DMS 273 (cell line): ENCODE measurements around the gene APBB2.
A peak's percentile ranks its signal among the peaks of the same experiment; 100 is the strongest.

Experiments
- DNase-seq: peaks from one replicate; lab custom pipeline; 2025; ENCODE audit not compliant: unreplicated experiment; lab: John Stamatoyannopoulos, UW

APBB2 gene

GRCh38 chr4:41214136-41214824 is at the start of gene APBB2:
APBB2 (minus strand) TSS chr4:41214542; CDS start chr4:41033254, 181,288 bp downstream.
- peak; percentile 98 for DNase-seq

GRCh38 chr4:41262198-41262597 is 47.9 kb upstream of the APBB2 start:
- DNase-seq: no peak

- peak; percentile 8 for DNase-seq
Observed at GRCh38 chr4:41260116-41260733, 45.9 kb upstream of the APBB2 start.

DNA sequence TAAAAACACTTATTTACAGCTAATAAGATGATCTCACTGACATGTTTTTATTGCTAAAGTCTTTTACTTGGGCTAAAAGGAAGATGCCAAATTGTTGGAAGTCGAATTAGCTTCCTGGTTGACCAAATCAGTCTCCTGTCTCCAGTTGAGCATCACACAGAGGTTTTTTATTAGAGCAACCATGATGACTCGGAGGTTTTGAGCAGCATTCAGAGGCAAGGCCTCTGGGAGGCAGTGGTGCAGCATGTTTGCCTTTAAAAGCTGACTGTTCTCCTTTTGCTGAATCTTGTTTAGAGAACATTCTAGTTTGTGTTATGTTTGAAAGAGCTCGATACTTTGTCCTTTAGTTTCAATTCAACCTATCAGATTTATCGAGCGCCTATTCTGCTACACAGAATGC is 44.4 kb upstream of the APBB2 start:
- peak; percentile 61 for DNase-seq

DNA sequence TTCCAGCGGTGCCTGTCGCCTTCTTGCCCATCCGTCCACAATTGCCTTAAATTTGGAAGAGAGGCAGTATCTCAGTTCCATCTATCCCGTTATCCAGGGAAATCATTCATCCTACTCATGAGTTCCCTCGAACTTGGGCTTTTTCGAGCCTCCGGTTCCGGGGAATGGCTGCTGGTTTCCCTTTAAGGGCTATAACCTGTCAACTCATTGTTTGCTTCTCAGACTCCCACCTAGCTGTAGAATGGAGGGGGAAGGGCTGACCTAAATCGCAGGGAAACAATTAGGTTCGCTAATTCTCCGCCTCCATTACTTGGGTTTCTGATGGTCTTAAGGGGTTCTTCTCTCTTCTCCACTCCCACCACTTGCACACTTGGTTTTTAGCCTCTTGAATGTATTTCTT is 43.6 kb upstream of the APBB2 start:
- peak; percentile 43 for DNase-seq

- DNase-seq: peak; percentile 81
Observed at GRCh38 chr4:41257257-41257901, 43.0 kb upstream of the APBB2 start.

- DNase-seq: peak; percentile 95
Observed at GRCh38 chr4:41256740-41257256, 42.5 kb upstream of the APBB2 start, which contains the start of gene UCHL1. UCHL1 (plus strand) TSS chr4:41256928; CDS start chr4:41256977, 49 bp downstream.

DNA sequence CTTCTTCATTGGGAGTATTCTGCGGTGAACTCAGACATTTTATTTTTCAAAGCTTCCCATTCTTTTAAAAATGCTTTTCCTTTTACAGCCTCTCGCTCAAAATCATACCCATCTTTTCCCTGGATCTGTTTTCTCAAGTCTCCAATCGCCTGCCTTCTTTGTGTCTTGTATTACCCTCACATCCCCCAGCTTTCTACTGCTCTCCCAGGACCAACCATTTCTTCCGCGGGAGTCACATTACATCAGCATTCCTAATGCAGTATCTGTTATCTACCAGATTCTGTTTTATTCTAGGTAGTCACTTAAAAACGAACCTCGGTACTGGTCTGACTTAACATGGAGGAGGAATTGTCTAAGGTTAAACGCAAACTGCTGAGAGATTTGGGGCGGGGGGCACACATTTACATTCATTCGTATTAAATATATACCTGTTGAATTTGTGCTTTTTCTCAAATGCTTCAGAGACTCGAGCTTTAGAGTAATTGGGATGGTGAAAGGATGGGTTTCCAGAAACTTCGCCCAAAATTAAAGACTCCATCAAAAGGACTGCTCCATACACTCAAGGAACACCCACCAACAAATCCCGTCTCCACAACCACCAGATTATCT is 41.9 kb upstream of the APBB2 start:
- peak; percentile 53 for DNase-seq

- no peak for DNase-seq
Observed at GRCh38 chr4:41245983-41246382, 31.6 kb upstream of the APBB2 start.

GRCh38 chr4:41241919-41242318 is 27.6 kb upstream of the APBB2 start:
- no peak for DNase-seq

- DNase-seq: no peak
Observed at GRCh38 chr4:41236508-41236907, 22.2 kb upstream of the APBB2 start.

GRCh38 chr4:41236032-41236431 is 21.7 kb upstream of the APBB2 start:
- no peak for DNase-seq

DNA sequence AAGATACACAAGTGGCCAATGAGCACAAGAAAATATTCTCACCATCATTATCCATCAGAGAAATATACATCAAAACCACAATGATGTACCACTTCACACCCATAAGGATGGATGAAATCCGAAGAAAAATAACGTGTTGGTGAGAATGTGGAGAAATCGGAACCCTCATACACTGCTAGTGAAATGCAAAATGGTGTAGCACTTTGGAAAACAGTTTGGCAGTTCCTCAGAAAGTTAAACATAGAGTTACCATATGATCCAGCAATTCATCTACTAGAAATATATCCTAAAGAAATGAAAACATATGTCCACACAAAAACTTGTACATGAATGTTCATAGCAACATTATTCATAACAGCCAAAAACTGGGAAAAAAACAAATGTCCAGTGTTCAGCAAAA is 18.5 kb upstream of the APBB2 start:
- no peak for DNase-seq

DNA sequence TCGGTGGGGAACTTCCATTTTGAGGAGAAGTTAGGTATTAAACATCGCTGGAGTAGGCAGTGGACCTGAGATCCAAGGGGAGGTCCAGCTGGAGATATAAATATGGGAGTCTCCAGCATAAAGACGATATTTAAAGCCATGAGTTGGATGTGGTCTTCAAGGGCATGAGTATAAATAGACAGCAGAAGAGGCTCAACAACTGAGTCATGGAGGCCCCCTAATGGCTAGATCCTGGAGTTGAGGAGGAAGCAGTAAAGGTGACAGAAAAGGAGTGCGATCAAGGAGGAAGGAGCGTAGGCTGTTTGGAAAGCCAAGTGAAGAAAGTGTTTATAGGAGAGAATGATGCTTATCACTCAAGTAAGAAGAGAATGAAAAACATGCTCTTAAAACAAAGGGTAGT is 18.1 kb upstream of the APBB2 start:
- DNase-seq: no peak

- no peak for DNase-seq
Observed at GRCh38 chr4:41227902-41228301, 13.6 kb upstream of the APBB2 start.

DNA sequence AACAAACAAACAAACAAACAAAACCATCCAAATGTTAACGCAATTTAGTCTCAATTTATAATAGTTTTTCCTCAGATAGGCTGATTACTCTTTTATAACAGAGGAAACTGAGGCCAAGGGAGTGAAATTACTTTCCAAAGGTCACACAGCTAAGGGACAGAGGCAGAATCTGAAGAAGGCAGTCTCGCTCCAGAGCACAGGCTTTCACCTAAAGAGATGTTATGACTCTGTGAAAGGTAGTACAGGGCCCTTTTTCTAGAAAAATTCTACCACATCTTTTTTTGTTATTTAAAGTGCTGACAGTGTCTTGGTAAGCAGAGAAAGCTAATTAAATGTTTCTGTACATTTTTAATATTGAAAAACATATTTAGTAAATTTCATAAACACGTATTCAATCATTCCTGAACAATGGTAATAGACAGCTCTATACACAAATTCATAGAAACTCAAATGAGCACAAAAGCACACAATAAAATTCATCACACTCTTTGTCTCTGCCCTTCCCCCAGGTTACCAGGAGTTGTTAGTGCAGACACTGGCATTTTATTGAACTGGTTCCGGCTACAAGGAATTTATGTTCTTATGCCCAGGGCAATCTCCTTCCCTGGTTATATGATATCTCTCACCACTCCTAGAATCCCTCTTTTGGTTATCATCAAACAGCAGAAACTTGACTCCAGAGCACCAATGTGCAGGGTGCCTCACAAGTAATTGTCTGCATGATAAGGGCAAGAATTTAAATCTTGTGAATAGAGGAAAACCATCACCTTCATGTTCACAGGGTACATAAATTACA is 7.7 kb upstream of the APBB2 start:
- DNase-seq: no peak

DNA sequence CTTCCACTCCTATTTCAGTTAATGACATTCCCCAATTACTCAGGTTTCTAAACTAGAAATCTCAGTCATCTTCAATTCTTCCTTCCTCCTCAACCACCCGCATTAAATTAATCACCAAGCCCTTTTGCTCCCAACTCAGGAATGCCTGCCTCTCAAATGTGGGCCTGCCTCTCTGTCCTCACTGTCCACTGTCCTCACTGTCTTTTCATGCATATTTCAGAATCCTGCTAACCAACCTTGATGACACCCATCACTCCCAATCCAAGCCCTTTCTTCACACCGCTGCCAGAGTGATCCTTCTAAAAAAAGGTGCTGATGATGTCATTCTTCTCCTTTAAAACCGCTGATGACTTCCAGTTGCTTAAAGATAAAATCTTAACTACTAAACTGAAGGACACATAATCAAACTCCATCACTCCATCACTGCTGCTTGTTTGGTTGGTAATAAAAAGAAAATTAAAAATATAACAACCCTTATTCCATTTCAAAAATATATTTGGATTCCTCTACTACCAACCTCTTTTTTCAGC is 5.1 kb upstream of the APBB2 start:
- no peak for DNase-seq

DNA sequence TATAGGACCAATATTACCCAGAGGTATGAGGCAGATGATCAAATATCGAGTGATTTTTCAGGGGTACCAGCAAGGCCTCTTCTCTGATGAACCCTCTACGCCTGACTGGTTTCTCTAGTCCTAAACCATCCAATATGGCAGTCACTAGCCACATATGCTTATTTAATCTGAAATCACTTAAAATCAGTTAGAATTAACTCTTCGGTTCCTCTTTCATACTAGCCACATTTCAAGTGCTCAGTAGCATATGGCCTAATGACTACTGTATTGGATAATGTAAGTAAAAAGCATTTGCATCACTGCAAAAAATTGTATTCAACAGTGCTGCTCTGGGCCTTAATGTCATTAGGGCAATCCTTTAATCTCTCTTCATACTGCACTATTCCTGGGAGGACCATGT is 4.4 kb upstream of the APBB2 start:
- DNase-seq: no peak

GRCh38 chr4:41217374-41217773 is 3.0 kb upstream of the APBB2 start:
- no peak for DNase-seq

DNA sequence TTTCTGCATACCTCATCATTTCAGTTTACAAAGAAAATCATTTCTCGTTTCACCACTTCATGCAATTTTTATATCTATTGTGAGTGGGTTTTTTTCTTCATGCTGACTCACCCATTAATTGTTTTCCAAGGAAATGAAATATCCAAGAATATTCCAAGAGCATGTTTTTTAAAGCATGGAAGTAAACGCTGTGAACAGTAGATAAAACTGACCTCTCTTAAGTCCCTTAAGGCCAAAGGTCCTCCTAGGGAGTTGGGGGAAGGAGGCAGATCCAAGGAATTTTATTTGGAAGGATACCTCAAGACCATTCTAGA is 2.6 kb upstream of the APBB2 start:
- DNase-seq: no peak
